Measurements from ENCODE around the gene HSDL2.
"Not testable (repeated sequence)": the region's sequence is repeated elsewhere in the genome, so short reads cannot be mapped to it uniquely, and the experiment has no call there.

Gene HSDL2

DNA sequence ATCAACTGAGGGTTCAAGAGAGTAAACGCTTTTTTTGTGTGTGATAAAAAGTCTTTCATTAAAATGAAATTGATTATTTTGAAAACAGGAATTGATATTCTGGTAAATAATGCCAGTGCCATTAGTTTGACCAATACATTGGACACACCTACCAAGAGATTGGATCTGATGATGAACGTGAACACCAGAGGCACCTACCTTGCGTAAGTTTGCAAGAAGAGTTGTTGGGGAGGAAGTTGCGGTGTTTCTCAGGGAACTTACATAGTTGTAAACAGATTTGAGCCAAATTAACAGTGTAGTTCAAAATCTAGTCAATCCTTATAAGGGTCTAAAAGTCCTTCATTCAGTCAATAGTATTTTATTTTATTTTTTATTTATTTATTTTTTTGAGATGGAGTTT is 28.9 kb downstream of the HSDL2 start:
- H3K4me1 ChIP-seq (ENCODE audit: insufficient read depth, low read length, severe bottlenecking): no peaks in the 10 kb centered on the region
- H3K9ac ChIP-seq (ENCODE audit: low read length): no peak overlapping the region
- peaks cover 20% of the 10 kb centered on the region; the same call in 1 of the 2 replicates for H3K36me3 ChIP-seq (ENCODE audit: insufficient read depth, low read length)
- TF ChIP-seq CTCF (IDR thresholded peaks at IDR 0.05; ENCODE audit: low read length) (no peak), EZH2 (IDR thresholded peaks at IDR 0.05; ENCODE audit: borderline replicate concordance, low read length) (no peak)
- no peak overlapping the region for H3K4me3 ChIP-seq (ENCODE audit: low read depth, low read length, poor library complexity, severe bottlenecking)
- H3K4me2 ChIP-seq (ENCODE audit: low read length): no peak overlapping the region
- no peaks in the 10 kb centered on the region for H3K79me2 ChIP-seq (ENCODE audit: insufficient read depth, low read length)
- no peak overlapping the region for H2AFZ ChIP-seq (ENCODE audit: low read length)
- H4K20me1 ChIP-seq (ENCODE audit: insufficient read depth, low read length): no peaks in the 10 kb centered on the region
- no peaks in the 10 kb centered on the region for H3F3A ChIP-seq (ENCODE audit: insufficient read depth, low read length)
- no peaks in the 10 kb centered on the region for H3K27me3 ChIP-seq (ENCODE audit: insufficient read depth, low read length)
- no peaks in the 10 kb centered on the region for H3K9me2 ChIP-seq (ENCODE audit: low read depth, low read length)
- H3K27ac ChIP-seq (ENCODE audit: low read depth, low read length, poor library complexity, severe bottlenecking): no peak overlapping the region
- no peaks in the 10 kb centered on the region for H3K9me3 ChIP-seq (ENCODE audit: low read length)

- Histone ChIP-seq H4K20me1 (ENCODE audit: insufficient read depth, low read length) (no peaks in the 10 kb centered on the region), H3K27ac (ENCODE audit: low read depth, low read length, poor library complexity, severe bottlenecking) (no peak overlapping the region), H3K4me2 (ENCODE audit: low read length) (no peak overlapping the region), H3K9ac (ENCODE audit: low read length) (no peak overlapping the region), H3K4me3 (ENCODE audit: low read depth, low read length, poor library complexity, severe bottlenecking) (no peak overlapping the region), H3K36me3 (ENCODE audit: insufficient read depth, low read length) (peaks cover 20% of the 10 kb centered on the region; the same call in 1 of the 2 replicates), H3K27me3 (ENCODE audit: insufficient read depth, low read length) (no peaks in the 10 kb centered on the region), H3K4me1 (ENCODE audit: insufficient read depth, low read length, severe bottlenecking) (no peaks in the 10 kb centered on the region), H3K9me2 (ENCODE audit: low read depth, low read length) (no peaks in the 10 kb centered on the region), H3K79me2 (ENCODE audit: insufficient read depth, low read length) (no peaks in the 10 kb centered on the region), H3K9me3 (ENCODE audit: low read length) (no peaks in the 10 kb centered on the region), H2AFZ (ENCODE audit: low read length) (no peak overlapping the region), H3F3A (ENCODE audit: insufficient read depth, low read length) (no peaks in the 10 kb centered on the region)
- TF ChIP-seq CTCF (IDR thresholded peaks at IDR 0.05; ENCODE audit: low read length): no peak
- no peak for TF ChIP-seq EZH2 (IDR thresholded peaks at IDR 0.05; ENCODE audit: borderline replicate concordance, low read length)
Measured at GRCh38 chr9:112409758-112410157, 29.9 kb downstream of the HSDL2 start.

GRCh38 chr9:112411626-112412027 is 31.7 kb downstream of the HSDL2 start:
- no peak overlapping the region for H3K27ac ChIP-seq (ENCODE audit: low read depth, low read length, poor library complexity, severe bottlenecking)
- peaks cover 20% of the 10 kb centered on the region; the same call in 1 of the 2 replicates for H3K36me3 ChIP-seq (ENCODE audit: insufficient read depth, low read length)
- no peak overlapping the region for H3K4me2 ChIP-seq (ENCODE audit: low read length)
- no peaks in the 10 kb centered on the region for H3K9me2 ChIP-seq (ENCODE audit: low read depth, low read length)
- no peaks in the 10 kb centered on the region for H3K27me3 ChIP-seq (ENCODE audit: insufficient read depth, low read length)
- no peaks in the 10 kb centered on the region for H3K4me1 ChIP-seq (ENCODE audit: insufficient read depth, low read length, severe bottlenecking)
- H4K20me1 ChIP-seq (ENCODE audit: insufficient read depth, low read length): no peaks in the 10 kb centered on the region
- no peaks in the 10 kb centered on the region for H3K9me3 ChIP-seq (ENCODE audit: low read length)
- H3K9ac ChIP-seq (ENCODE audit: low read length): no peak overlapping the region
- TF ChIP-seq EZH2 (IDR thresholded peaks at IDR 0.05; ENCODE audit: borderline replicate concordance, low read length) (no peak), CTCF (IDR thresholded peaks at IDR 0.05; ENCODE audit: low read length) (no peak)
- H3K79me2 ChIP-seq (ENCODE audit: insufficient read depth, low read length): no peaks in the 10 kb centered on the region
- H2AFZ ChIP-seq (ENCODE audit: low read length): no peak overlapping the region
- no peaks in the 10 kb centered on the region for H3F3A ChIP-seq (ENCODE audit: insufficient read depth, low read length)
- no peak overlapping the region for H3K4me3 ChIP-seq (ENCODE audit: low read depth, low read length, poor library complexity, severe bottlenecking)

DNA sequence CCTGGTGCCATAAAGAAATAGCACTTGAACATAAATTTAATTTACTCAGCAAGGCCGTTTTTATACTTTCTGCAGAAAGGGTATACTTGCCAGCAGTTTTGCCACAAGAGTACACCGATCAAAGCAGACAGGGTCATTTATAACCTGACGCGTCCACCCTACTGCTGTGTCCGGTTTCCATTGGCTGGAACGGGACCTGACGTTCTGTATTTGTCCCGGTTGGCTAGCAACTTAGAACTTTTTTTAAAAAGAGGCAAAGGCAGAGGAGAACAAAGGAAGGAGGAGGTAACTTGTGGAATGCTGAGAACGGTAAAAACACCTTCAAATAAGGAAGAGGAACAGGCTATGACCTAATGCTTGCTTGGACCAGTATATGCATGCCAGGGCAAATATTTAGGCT is 33.8 kb downstream of the HSDL2 start:
- H3K9ac ChIP-seq (ENCODE audit: low read length): not testable (repeated sequence)

More for the DNA sequence above, 33.8 kb downstream of the HSDL2 start:
- H3K79me2 ChIP-seq (ENCODE audit: insufficient read depth, low read length); H3K4me1 ChIP-seq (ENCODE audit: insufficient read depth, low read length, severe bottlenecking); H3K27me3 ChIP-seq (ENCODE audit: insufficient read depth, low read length); H3K4me2 ChIP-seq (ENCODE audit: low read length); H3K27ac ChIP-seq (ENCODE audit: low read depth, low read length, poor library complexity, severe bottlenecking); H3K9me2 ChIP-seq (ENCODE audit: low read depth, low read length); H3F3A ChIP-seq (ENCODE audit: insufficient read depth, low read length); H3K9me3 ChIP-seq (ENCODE audit: low read length); H3K4me3 ChIP-seq (ENCODE audit: low read depth, low read length, poor library complexity, severe bottlenecking); H2AFZ ChIP-seq (ENCODE audit: low read length); H4K20me1 ChIP-seq (ENCODE audit: insufficient read depth, low read length): not testable (repeated sequence)
- H3K36me3 ChIP-seq (ENCODE audit: insufficient read depth, low read length): peaks cover 10% of the 10 kb centered on the region; the same call in 1 of the 2 replicates
